SK-N-DZ (cell line): ENCODE data around the gene OGDHL. TPM values are rescaled to one million over a fixed set of nuclear protein-coding genes. Genes with fewer than 3 reads are reported as not detected.
"Not testable (repeated sequence)": the region's sequence is repeated elsewhere in the genome, so short reads cannot be mapped to it uniquely, and the experiment has no call there.

Source experiments
- DNase-seq: peaks from one replicate; pipeline ENCODE4 v3.0.0-alpha.2; 2015; ENCODE audit warnings: low spot score
- polyA plus RNA-seq, 2 experiments: library from polyadenylated mRNA; depleted of rRNA; stranded (reverse); fragments of >200 nt; gene quantifications; 2 replicates each; pipeline ENCODE4 v1.2.3, GENCODE V29; 2014

The OGDHL gene
- 31.0 and 32.8 TPM in 2 replicates for polyA plus RNA-seq (2014; cell fraction: cytosol; rRNA removed)
- 207 and 221 TPM in 2 replicates for polyA plus RNA-seq (2014; cell fraction: nucleus; rRNA removed)

- peak; percentile 81 for DNase-seq
Observed at GRCh38 chr10:49761789-49762565, at the start of gene OGDHL. Gene OGDHL, minus strand, starts transcription at chr10:49762323. Its CDS starts 3,731 bp downstream, at chr10:49758592.

- DNase-seq, result no peak
Observed at GRCh38 chr10:49803988-49804387, 41.9 kb upstream of the OGDHL start.

GRCh38 chr10:49798275-49798674, 36.2 kb upstream of the OGDHL start:
- no peak for DNase-seq

GRCh38 chr10:49791100-49791499, 29.0 kb upstream of the OGDHL start:
- DNase-seq, result peak; percentile 41

DNA sequence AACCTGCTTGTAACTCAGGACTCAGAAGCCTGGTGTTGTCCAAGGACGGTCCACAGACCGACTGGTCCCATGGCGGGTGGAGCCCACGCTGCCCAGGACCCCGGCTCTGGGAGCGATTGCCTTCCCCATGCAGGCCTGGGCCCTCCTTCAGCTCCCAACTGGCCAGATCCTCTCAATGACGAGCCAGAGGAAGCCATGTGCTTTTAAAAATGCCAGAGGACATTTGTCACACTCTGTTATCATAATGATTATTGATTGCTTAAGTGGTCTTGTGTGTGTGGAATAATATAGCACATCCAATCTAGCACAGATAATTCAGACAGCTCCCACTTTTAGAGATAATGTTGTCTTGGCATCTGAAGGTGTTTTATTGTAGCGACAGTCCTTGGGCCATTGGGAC, 22.6 kb upstream of the OGDHL start:
- peak; percentile 64 for DNase-seq

DNA sequence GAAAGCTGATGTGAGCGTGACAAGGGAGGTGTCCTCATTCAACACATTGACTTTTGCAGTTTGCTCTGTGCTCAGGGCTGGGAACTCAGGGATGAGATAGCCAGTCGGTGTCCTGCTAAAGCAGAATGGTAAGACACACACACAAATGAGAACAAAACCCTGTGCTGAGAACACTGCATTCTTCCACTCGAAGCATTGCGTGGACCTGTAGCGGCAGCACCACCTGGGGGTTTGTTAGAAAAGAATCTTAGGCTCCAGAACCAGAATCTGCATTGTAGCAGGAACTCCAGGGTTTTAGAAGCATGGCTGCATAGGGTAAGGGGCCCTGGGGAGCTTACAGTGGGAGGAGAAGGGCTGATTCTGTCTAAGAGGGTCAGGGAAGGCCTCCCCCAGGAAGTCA, 21.5 kb upstream of the OGDHL start:
- DNase-seq, result peak; percentile 43

DNA sequence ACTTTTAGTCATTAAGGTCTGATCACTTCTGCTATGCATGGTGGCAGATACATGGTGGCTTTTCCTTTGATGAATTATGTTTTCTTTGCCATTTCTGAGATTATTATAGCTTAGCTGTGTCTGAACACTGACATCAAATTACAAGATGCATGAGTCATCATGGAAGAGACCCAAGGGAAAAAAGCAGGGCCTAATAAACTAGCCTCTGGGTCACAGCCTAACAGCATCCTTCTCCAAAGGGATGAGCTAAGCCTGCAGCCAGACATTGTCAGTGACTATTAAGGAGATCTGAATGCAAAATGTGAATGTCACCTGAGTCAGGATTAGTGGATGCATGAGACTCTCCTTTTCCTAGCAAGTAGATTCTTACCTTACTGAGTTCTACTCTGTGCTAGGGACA, 19.1 kb upstream of the OGDHL start:
- no peak for DNase-seq

- DNase-seq, result no peak
Observed at GRCh38 chr10:49778197-49778596, 16.1 kb upstream of the OGDHL start.

GRCh38 chr10:49776851-49777250, 14.7 kb upstream of the OGDHL start:
- no peak for DNase-seq

- no peak for DNase-seq
Observed at GRCh38 chr10:49775014-49775413, 12.9 kb upstream of the OGDHL start.

DNA sequence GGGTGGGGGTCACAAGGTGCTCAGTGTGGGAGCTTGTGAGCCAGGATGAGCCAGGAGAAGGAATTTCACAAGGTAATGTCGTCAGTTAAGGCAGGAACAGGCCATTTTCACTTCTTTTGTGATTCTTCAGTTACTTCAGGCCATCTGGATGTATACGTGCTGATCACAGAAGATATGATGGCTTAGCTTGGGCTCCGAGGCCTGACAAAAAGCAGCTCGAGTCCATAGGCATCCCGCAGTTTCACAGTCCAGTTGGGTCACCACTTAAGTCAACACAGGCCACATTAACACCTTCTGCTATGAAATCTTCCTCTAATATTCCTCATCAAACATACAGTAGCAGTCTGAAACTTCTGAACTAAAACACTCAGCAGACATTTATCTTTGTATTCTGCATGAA, 10.8 kb upstream of the OGDHL start:
- not testable (repeated sequence) for DNase-seq

DNA sequence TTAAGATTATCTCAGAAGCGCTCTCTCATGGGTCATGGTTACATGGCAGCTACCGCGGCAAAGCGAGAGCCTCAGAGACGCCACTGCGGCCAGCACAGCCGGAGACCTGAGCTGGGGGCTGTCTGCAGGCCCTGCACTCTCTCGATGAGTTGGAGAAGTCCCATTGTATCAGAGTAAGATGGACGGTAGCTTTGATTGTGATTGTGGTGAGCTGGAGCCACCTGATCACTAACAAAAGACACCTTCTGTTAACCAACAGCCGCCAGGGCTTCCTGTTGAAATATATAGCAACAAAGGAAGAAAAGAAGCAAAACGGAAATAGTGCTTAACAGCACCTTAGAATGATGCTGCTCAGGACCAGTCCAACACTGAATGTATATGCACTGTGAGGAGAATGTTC, 8.9 kb upstream of the OGDHL start:
- DNase-seq, result not testable (repeated sequence)

DNA sequence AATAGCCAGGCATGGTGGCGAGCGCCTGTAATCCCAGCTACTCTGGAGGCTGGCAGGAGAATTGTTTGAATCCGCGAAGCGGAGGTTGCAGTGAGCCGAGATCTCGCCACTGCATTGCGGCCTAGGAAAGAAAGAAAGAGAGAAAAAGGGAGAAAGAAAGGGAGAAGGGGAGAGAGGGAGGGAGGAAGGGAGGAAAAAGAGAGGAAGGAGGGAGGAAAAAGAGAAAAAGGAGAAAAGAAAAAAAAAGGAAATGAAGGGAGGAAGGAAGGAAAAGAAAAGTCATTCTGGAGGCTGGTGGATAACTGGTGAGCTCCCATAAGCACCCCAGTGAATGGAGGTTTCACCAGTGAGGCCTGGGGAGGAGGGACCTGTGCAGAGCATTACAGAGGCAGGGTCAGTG, 7.6 kb upstream of the OGDHL start:
- no peak for DNase-seq

DNA sequence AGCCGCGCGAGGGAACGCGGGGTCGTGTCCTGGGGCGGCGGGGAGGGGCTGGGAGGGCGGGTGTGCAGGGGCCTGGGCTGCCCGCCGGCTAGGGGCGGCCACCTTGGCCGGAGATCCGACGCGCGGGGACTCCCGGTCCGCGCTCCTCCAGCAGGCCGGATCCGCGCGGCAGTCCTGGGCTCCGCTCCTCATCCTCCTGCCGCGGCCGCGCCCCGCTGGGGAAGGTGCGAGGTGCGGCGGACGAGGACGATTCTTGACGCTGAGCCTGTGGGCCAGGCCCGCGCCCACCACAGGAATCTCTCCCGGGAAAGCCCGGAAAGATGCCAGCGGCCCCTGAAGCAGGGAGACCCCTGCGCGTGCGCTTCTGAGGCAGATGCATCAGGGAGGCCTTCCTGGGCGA, 6.6 kb upstream of the OGDHL start:
- DNase-seq, result no peak

GRCh38 chr10:49768329-49768728, 6.2 kb upstream of the OGDHL start:
- no peak for DNase-seq

- no peak for DNase-seq
Observed at GRCh38 chr10:49767752-49768151, 5.6 kb upstream of the OGDHL start.

DNA sequence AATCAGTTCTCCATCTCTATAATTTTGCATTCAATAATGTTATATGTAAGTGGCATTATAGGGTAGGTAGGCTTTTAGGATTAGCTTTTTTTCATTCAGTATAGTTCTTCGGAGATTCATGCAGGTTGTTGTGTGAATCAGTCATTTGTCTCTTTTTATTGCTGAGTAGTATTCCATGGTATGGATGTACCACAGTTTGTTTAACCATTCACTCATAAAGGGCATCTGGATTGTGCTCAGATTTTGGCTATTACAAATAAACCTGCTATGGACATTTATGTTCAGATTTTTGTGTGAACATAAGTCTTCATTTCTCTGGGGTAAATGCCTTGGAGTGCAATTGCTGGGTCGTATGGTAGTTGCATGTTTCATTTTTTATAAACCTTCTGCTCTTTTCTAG, 4.4 kb upstream of the OGDHL start:
- no peak for DNase-seq

DNA sequence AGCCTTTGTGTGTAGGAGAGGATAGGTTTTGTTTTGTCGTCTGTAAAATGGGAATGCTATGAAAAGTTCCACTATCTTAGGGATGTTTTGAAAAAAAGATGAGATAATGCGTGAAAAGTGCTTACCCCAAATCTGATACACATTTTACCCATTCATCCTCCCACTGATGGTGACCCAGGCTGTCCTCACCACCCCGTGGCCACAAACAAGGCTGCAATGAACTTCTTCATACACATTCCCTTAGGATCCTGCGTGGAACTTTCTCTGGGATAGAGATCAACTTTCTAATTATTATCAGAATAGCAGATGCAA, 399 bp upstream of the OGDHL start:
- no peak for DNase-seq

GRCh38 chr10:49761201-49761788, 828 bp downstream of the OGDHL start:
- DNase-seq, result no peak

GRCh38 chr10:49760789-49761188, 1.3 kb downstream of the OGDHL start:
- DNase-seq, result no peak

DNA sequence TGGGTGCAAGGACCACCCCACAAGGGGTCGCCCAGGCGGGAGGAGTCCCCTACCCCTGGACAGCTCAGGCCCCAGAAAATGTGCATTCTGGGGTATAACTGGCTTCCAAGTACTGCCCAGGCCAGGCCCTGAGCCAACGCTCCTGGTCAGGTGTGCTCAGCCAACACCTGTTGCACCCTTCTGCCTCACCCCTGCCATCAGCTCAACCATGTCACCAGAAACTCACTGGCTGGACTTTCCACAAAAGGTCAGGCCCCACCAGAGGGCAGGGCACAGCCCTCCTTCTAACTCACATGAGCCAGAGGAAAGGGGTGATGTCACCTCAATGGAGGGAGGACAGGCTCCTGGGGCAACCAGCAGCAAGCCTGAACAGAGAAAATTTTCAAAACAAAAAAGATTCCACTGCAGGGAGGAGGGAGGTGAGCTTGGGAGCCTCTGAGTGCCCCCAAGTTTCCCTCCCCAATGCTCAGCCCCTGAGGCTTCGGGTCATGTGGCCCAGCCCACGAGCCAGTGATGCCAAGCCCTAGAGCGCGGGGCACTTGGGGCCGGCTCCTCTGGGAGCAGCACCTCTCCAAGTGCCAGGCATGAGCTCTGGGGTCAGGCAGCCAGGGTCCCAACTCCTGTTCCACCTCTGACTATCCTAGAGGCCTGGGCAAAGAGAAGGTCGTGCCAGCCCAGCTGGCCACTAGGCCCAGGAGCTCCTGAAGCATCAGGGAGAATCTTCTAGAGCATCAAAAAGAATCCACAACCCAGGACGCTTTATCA, 2.2 kb downstream of the OGDHL start:
- DNase-seq, result no peak

DNA sequence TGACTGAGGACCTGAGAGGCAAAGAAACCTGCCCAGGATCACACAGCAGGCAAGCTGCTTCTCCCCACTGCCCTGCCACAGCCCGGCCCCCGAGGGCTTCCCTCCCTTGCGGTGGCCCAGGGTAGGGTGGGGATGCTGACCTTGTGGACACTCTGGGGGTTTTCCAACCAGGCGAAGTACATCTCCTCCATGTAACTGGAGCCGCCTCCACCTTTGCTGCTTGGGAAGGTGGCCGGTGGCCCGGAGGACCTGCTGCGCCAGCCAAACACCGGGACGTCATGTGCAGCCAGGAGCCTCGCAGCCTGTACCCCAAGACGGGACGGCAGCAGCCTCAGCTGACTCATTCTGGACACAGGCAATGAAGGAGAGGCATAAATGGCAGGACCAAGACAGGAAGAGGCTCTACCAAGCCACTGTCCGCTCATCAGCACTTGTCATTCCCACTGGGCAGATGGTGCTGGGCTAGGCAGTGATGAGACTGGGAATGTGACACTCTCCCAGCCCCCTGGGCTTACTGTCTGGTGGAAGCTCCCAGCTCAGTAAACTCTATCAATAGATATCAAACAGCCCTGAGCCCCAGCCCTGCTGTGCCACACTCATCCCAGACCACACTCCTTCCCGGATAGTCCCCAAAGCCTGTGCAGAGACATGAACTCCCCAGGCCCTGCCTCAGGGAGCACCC, 3.7 kb downstream of the OGDHL start:
- no peak for DNase-seq
